ENCODE data around the gene NEDD9. TPM values are rescaled to one million over a fixed set of nuclear protein-coding genes. Genes with fewer than 3 reads are reported as not detected.

NEDD9 gene
- total and polyA plus RNA-seq, 2 donors (not counting 1 experiment from before 2014, with no cell fraction given): 38.9 to 46.2 TPM

GRCh38 chr6:11222385-11223277, 9.8 kb downstream of the NEDD9 start:
- H3K9ac ChIP-seq (ENCODE audit: low read length): no peak overlapping the region
- peak overlapping the region in 1 of 2 donors; percentile 24 for H3K27ac ChIP-seq (ENCODE audit: low read length in 2 of 2)
- no peaks in the 10 kb centered on the region for H3K9me3 ChIP-seq (ENCODE audit: control extremely low read depth in 1 of 3, control insufficient read depth in 2 of 3, insufficient read depth in 1 of 3, low read length in 2 of 3)
- H3K27me3 ChIP-seq (replicated peaks in 1 of 4; ENCODE audit: control extremely low read depth in 1 of 4, control insufficient read depth in 3 of 4, insufficient read depth in 4 of 4, low read length in 3 of 4): no peaks in the 10 kb centered on the region
- Mint-ChIP-seq H3K27me3 (no peaks in the 10 kb centered on the region), H3K9me3 (ENCODE audit: insufficient read depth) (no peaks in the 10 kb centered on the region), H3K27ac (peak overlapping the region; percentile 47), H3K4me1 (peaks cover 66% of the 10 kb centered on the region), H3K4me3 (no peak overlapping the region)
- H3K36me3 ChIP-seq (replicated peaks in 1 of 2; ENCODE audit: control extremely low read depth in 1 of 2, control insufficient read depth in 1 of 2, extremely low read depth in 1 of 2, insufficient read depth in 2 of 2, low read length in 1 of 2): peaks cover 14 to 18% of the 10 kb centered on the region in 2 experiments
- intact Hi-C loops (cut with micrococcal nuclease): no loop called here
- no peak overlapping the region for H2AFZ ChIP-seq (ENCODE audit: insufficient read depth, low read depth, low read length, poor library complexity, severe bottlenecking)
- peaks cover 93% of the 10 kb centered on the region for H3K79me2 ChIP-seq (ENCODE audit: control insufficient read depth, insufficient read depth, low read length)
- WGBS (ENCODE audit: insufficient coverage): 50% methylated on average over 2 of the region's 5 CpGs
- ATAC-seq (ENCODE audit: low read depth): no peak
- H3K4me1 ChIP-seq (ENCODE audit: control insufficient read depth in 2 of 2, insufficient read depth in 2 of 2, low read length in 2 of 2): peaks cover 21 to 22% of the 10 kb centered on the region in 2 donors
- CTCF ChIA-PET: interaction anchor here (0.8 to 1.4 kb wide), 3 partner anchors 9 to 269 kb away, joined by 3 read pairs; no protein-coding TSS in a partner anchor
- H3K4me2 ChIP-seq (replicated peaks; ENCODE audit: low read depth, low read length, poor library complexity, severe bottlenecking): no peak overlapping the region
- POLR2A ChIA-PET: no interaction called here
- TF ChIP-seq EZH2 (IDR thresholded peaks at IDR 0.05; ENCODE audit: borderline replicate concordance, insufficient read depth, low read depth, low read length, poor library complexity, severe bottlenecking): no peak
- peaks cover 20% of the 10 kb centered on the region for H4K20me1 ChIP-seq (ENCODE audit: control insufficient read depth, insufficient read depth, low read length, poor library complexity, severe bottlenecking)
- H3K4me3 ChIP-seq (ENCODE audit: control extremely low read depth in 1 of 5, extremely low read depth in 1 of 5, insufficient read depth in 1 of 5, low read depth in 2 of 5, low read length in 4 of 5): no peak overlapping the region
- DNase-seq: no peak

- no peak overlapping the region for H3K27ac Mint-ChIP-seq
- ChIA-PET POLR2A (no interaction called here), CTCF (interaction anchor here (0.8 to 1.4 kb wide), 3 partner anchors 10 to 270 kb away, joined by 3 read pairs; no protein-coding TSS in a partner anchor)
- Histone ChIP-seq H3K36me3 (replicated peaks in 1 of 2; ENCODE audit: control extremely low read depth in 1 of 2, control insufficient read depth in 1 of 2, extremely low read depth in 1 of 2, insufficient read depth in 2 of 2, low read length in 1 of 2) (peaks cover 12 to 24% of the 10 kb centered on the region in 2 experiments), H3K9me3 (ENCODE audit: control extremely low read depth in 1 of 3, control insufficient read depth in 2 of 3, insufficient read depth in 1 of 3, low read length in 2 of 3) (no peaks in the 10 kb centered on the region), H3K4me2 (replicated peaks; ENCODE audit: low read depth, low read length, poor library complexity, severe bottlenecking) (no peak overlapping the region), H3K9ac (ENCODE audit: low read length) (no peak overlapping the region), H3K4me1 (ENCODE audit: control insufficient read depth in 2 of 2, insufficient read depth in 2 of 2, low read length in 2 of 2) (peaks cover 21 to 22% of the 10 kb centered on the region in 2 donors), H4K20me1 (ENCODE audit: control insufficient read depth, insufficient read depth, low read length, poor library complexity, severe bottlenecking) (peaks cover 20% of the 10 kb centered on the region), H3K79me2 (ENCODE audit: control insufficient read depth, insufficient read depth, low read length) (peaks cover 90% of the 10 kb centered on the region), H3K4me3 (ENCODE audit: control extremely low read depth in 1 of 5, extremely low read depth in 1 of 5, insufficient read depth in 1 of 5, low read depth in 2 of 5, low read length in 4 of 5) (no peak overlapping the region), H2AFZ (ENCODE audit: insufficient read depth, low read depth, low read length, poor library complexity, severe bottlenecking) (no peak overlapping the region), H3K27me3 (replicated peaks in 1 of 4; ENCODE audit: control extremely low read depth in 1 of 4, control insufficient read depth in 3 of 4, insufficient read depth in 4 of 4, low read length in 3 of 4) (no peaks in the 10 kb centered on the region), H3K27ac (ENCODE audit: low read length in 2 of 2) (peak overlapping the region in 1 of 2 donors; percentile 4)
- H3K4me3 Mint-ChIP-seq: no peak overlapping the region
- DNase-seq (no peak), ATAC-seq (ENCODE audit: low read depth) (no peak)
- H3K9me3 Mint-ChIP-seq (ENCODE audit: insufficient read depth): no peaks in the 10 kb centered on the region
- peaks cover 67% of the 10 kb centered on the region for H3K4me1 Mint-ChIP-seq
- intact Hi-C loops (cut with micrococcal nuclease): no loop called here
- 82% methylated on average over 3 of the region's 3 CpGs for whole genome bisulfite sequencing (ENCODE audit: insufficient coverage)
- no peaks in the 10 kb centered on the region for H3K27me3 Mint-ChIP-seq
- TF ChIP-seq CTCF (IDR thresholded peaks at IDR 0.05) (no peak), EZH2 (IDR thresholded peaks at IDR 0.05; ENCODE audit: borderline replicate concordance, insufficient read depth, low read depth, low read length, poor library complexity, severe bottlenecking) (no peak)
Observed at GRCh38 chr6:11221623-11222384, 10.7 kb downstream of the NEDD9 start.

Data from B cell (primary cell).